Measurements from ENCODE around the gene FGFBP3.
A peak's percentile ranks its signal among the peaks of the same experiment; 100 is the strongest.

FGFBP3 gene

GRCh38 chr10:91925022-91925320, 15.7 kb upstream of the FGFBP3 start:
- H3K9me3 ChIP-seq (ENCODE audit: control insufficient read depth, low read depth, low read length), result no peaks in the 10 kb centered on the region
- no peak overlapping the region for H3K27ac ChIP-seq (ENCODE audit: low read length)
- H3K36me3 ChIP-seq (ENCODE audit: control insufficient read depth, low read depth, low read length), result peaks cover 7% of the 10 kb centered on the region
- H3K4me3 ChIP-seq (ENCODE audit: low read length), result peak overlapping the region; percentile 97
- no peaks in the 10 kb centered on the region for H3K27me3 ChIP-seq (ENCODE audit: control insufficient read depth, insufficient read depth, low read length)
- H3K4me1 ChIP-seq (ENCODE audit: control insufficient read depth, low read depth, low read length), result peaks cover 5% of the 10 kb centered on the region
- H3K9ac ChIP-seq (ENCODE audit: low read length), result peak overlapping the region; percentile 95

GRCh38 chr10:91924212-91925021, 15.1 kb upstream of the FGFBP3 start:
- Histone ChIP-seq H3K27me3 (ENCODE audit: control insufficient read depth, insufficient read depth, low read length) (no peaks in the 10 kb centered on the region), H3K4me3 (ENCODE audit: low read length) (peak overlapping the region; percentile 97), H3K9me3 (ENCODE audit: control insufficient read depth, low read depth, low read length) (no peaks in the 10 kb centered on the region), H3K9ac (ENCODE audit: low read length) (peak overlapping the region; percentile 95), H3K36me3 (ENCODE audit: control insufficient read depth, low read depth, low read length) (peaks cover 7% of the 10 kb centered on the region), H3K27ac (ENCODE audit: low read length) (peak overlapping the region; percentile 92), H3K4me1 (ENCODE audit: control insufficient read depth, low read depth, low read length) (peaks cover 5% of the 10 kb centered on the region)

GRCh38 chr10:91923371-91924211, 14.3 kb upstream of the FGFBP3 start, which contains the start of gene BTAF1:
TSS of gene BTAF1 (plus strand) at chr10:91923770. CDS start at chr10:91924077, 307 bp downstream.
- H3K9me3 ChIP-seq (ENCODE audit: control insufficient read depth, low read depth, low read length), result no peaks in the 10 kb centered on the region
- H3K36me3 ChIP-seq (ENCODE audit: control insufficient read depth, low read depth, low read length), result peaks cover 7% of the 10 kb centered on the region
- H3K4me1 ChIP-seq (ENCODE audit: control insufficient read depth, low read depth, low read length), result peaks cover 5% of the 10 kb centered on the region

GRCh38 chr10:91919651-91920050, 10.4 kb upstream of the FGFBP3 start:
- Histone ChIP-seq H3K36me3 (ENCODE audit: control insufficient read depth, low read depth, low read length) (no peaks in the 10 kb centered on the region), H3K27ac (ENCODE audit: low read length) (no peak overlapping the region), H3K9ac (ENCODE audit: low read length) (no peak overlapping the region), H3K27me3 (ENCODE audit: control insufficient read depth, insufficient read depth, low read length) (no peaks in the 10 kb centered on the region), H3K4me1 (ENCODE audit: control insufficient read depth, low read depth, low read length) (peaks cover 5% of the 10 kb centered on the region), H3K9me3 (ENCODE audit: control insufficient read depth, low read depth, low read length) (no peaks in the 10 kb centered on the region), H3K4me3 (ENCODE audit: low read length) (no peak overlapping the region)

More at GRCh38 chr10:91923371-91924211, 14.3 kb upstream of the FGFBP3 start, which contains the start of gene BTAF1:
- Histone ChIP-seq H3K4me3 (ENCODE audit: low read length) (peak within 1 kb of the TSS; percentile 97), H3K27me3 (ENCODE audit: control insufficient read depth, insufficient read depth, low read length) (no peaks in the 10 kb centered on the region), H3K27ac (ENCODE audit: low read length) (peak within 1 kb of the TSS; percentile 92), H3K9ac (ENCODE audit: low read length) (peak within 1 kb of the TSS; percentile 95)

- peaks cover 11% of the 10 kb centered on the region for H3K36me3 ChIP-seq (ENCODE audit: control insufficient read depth, low read depth, low read length)
These were observed 1.2 kb upstream of the FGFBP3 start for GRCh38 chr10:91910467-91910866.

GRCh38 chr10:91908337-91909116, 759 bp downstream of the FGFBP3 start:
- peaks cover 6% of the 10 kb centered on the region for H3K4me1 ChIP-seq (ENCODE audit: control insufficient read depth, low read depth, low read length)
- no peaks in the 10 kb centered on the region for H3K27me3 ChIP-seq (ENCODE audit: control insufficient read depth, insufficient read depth, low read length)
- H3K9ac ChIP-seq (ENCODE audit: low read length), result peak overlapping the region; percentile 84
- H3K4me3 ChIP-seq (ENCODE audit: low read length), result peak overlapping the region; percentile 96
- H3K27ac ChIP-seq (ENCODE audit: low read length), result peak overlapping the region; percentile 74
- no peaks in the 10 kb centered on the region for H3K9me3 ChIP-seq (ENCODE audit: control insufficient read depth, low read depth, low read length)
- H3K36me3 ChIP-seq (ENCODE audit: control insufficient read depth, low read depth, low read length), result peaks cover 11% of the 10 kb centered on the region

More at GRCh38 chr10:91910467-91910866, 1.2 kb upstream of the FGFBP3 start:
- no peaks in the 10 kb centered on the region for H3K9me3 ChIP-seq (ENCODE audit: control insufficient read depth, low read depth, low read length)
- H3K27ac ChIP-seq (ENCODE audit: low read length), result no peak overlapping the region
- no peaks in the 10 kb centered on the region for H3K27me3 ChIP-seq (ENCODE audit: control insufficient read depth, insufficient read depth, low read length)
- H3K4me1 ChIP-seq (ENCODE audit: control insufficient read depth, low read depth, low read length), result peaks cover 6% of the 10 kb centered on the region
- H3K4me3 ChIP-seq (ENCODE audit: low read length), result no peak overlapping the region
- no peak overlapping the region for H3K9ac ChIP-seq (ENCODE audit: low read length)

- H3K9me3 ChIP-seq (ENCODE audit: control insufficient read depth, low read depth, low read length), result no peaks in the 10 kb centered on the region
- peak overlapping the region; percentile 96 for H3K4me3 ChIP-seq (ENCODE audit: low read length)
- H3K27ac ChIP-seq (ENCODE audit: low read length), result peak overlapping the region; percentile 57
- H3K4me1 ChIP-seq (ENCODE audit: control insufficient read depth, low read depth, low read length), result peaks cover 6% of the 10 kb centered on the region
- peaks cover 11% of the 10 kb centered on the region for H3K36me3 ChIP-seq (ENCODE audit: control insufficient read depth, low read depth, low read length)
- peak overlapping the region; percentile 84 for H3K9ac ChIP-seq (ENCODE audit: low read length)
- H3K27me3 ChIP-seq (ENCODE audit: control insufficient read depth, insufficient read depth, low read length), result no peaks in the 10 kb centered on the region
These were observed 1.4 kb downstream of the FGFBP3 start for GRCh38 chr10:91907914-91908336.

- Histone ChIP-seq H3K27ac (ENCODE audit: low read length) (no peak overlapping the region), H3K9me3 (ENCODE audit: control insufficient read depth, low read depth, low read length) (no peaks in the 10 kb centered on the region), H3K9ac (ENCODE audit: low read length) (peak overlapping the region; percentile 84), H3K36me3 (ENCODE audit: control insufficient read depth, low read depth, low read length) (peaks cover 11% of the 10 kb centered on the region), H3K4me3 (ENCODE audit: low read length) (peak overlapping the region; percentile 96), H3K27me3 (ENCODE audit: control insufficient read depth, insufficient read depth, low read length) (no peaks in the 10 kb centered on the region), H3K4me1 (ENCODE audit: control insufficient read depth, low read depth, low read length) (peaks cover 8% of the 10 kb centered on the region)
These were observed 2.2 kb downstream of the FGFBP3 start for GRCh38 chr10:91907033-91907594.

- Histone ChIP-seq H3K9me3 (ENCODE audit: control insufficient read depth, low read depth, low read length) (no peaks in the 10 kb centered on the region), H3K4me1 (ENCODE audit: control insufficient read depth, low read depth, low read length) (peaks cover 11% of the 10 kb centered on the region), H3K27me3 (ENCODE audit: control insufficient read depth, insufficient read depth, low read length) (no peaks in the 10 kb centered on the region), H3K4me3 (ENCODE audit: low read length) (no peak overlapping the region), H3K27ac (ENCODE audit: low read length) (no peak overlapping the region), H3K36me3 (ENCODE audit: control insufficient read depth, low read depth, low read length) (peaks cover 11% of the 10 kb centered on the region), H3K9ac (ENCODE audit: low read length) (no peak overlapping the region)
These were observed 7.3 kb downstream of the FGFBP3 start for GRCh38 chr10:91901784-91902677.

- no peak overlapping the region for H3K27ac ChIP-seq (ENCODE audit: low read length)
- no peaks in the 10 kb centered on the region for H3K36me3 ChIP-seq (ENCODE audit: control insufficient read depth, low read depth, low read length)
- no peak overlapping the region for H3K9ac ChIP-seq (ENCODE audit: low read length)
- H3K27me3 ChIP-seq (ENCODE audit: control insufficient read depth, insufficient read depth, low read length), result no peaks in the 10 kb centered on the region
- H3K9me3 ChIP-seq (ENCODE audit: control insufficient read depth, low read depth, low read length), result no peaks in the 10 kb centered on the region
- H3K4me1 ChIP-seq (ENCODE audit: control insufficient read depth, low read depth, low read length), result peaks cover 5% of the 10 kb centered on the region
- no peak overlapping the region for H3K4me3 ChIP-seq (ENCODE audit: low read length)
These were observed 11.9 kb downstream of the FGFBP3 start for GRCh38 chr10:91897421-91897820.
